ENCODE results near the gene FAM117A. TPM values are rescaled to one million over a fixed set of nuclear protein-coding genes. Genes with fewer than 3 reads are reported as not detected.
"Not testable (repeated sequence)": the region's sequence is repeated elsewhere in the genome, so short reads cannot be mapped to it uniquely, and the experiment has no call there.

FAM117A gene
- polyA plus RNA-seq, 12 donors: 14.7 to 29.6 (median 19.3) TPM; not detected in 1

DNA sequence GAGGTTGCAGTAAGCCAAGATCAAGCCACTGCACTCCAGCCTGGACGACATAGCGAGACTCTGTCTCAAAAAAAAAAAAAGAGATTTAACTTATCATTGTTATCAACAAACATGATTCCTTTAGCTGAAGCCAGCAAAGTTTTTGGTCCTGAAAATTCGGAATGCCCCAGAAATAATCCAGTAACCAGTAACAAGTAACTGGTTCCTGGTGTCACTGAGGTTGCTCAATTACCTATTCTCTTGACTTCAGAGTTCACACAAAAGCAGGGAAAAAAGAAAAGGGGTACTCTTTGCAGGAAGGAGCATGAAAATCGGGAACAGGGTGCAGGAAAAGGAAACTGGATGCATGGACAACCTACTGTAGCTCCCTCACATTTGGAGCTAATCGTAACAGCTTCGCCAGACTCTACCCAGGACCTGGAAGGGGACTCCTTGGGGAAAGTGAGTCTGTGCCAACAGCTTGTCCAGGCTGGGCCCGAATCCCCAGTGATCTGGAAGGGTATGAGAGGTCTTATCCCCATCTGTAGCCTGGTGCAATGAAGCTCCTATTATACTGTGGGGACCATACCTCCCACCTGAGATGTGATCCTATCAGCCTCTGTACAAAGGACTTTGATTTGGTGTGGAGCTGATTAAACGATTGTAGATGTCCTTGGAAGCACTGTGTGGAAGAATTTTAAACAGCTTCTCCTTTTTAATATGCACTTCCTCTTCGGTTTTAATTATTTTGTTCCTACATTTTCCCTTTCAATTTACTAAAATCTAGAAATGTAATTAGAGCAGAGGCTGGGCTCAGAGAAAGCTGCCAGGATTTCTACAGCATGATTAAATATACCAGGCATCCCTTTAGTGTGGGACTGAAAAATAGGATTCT lies 82.6 kb downstream of the FAM117A start:
- DNase-seq: no peak

DNA sequence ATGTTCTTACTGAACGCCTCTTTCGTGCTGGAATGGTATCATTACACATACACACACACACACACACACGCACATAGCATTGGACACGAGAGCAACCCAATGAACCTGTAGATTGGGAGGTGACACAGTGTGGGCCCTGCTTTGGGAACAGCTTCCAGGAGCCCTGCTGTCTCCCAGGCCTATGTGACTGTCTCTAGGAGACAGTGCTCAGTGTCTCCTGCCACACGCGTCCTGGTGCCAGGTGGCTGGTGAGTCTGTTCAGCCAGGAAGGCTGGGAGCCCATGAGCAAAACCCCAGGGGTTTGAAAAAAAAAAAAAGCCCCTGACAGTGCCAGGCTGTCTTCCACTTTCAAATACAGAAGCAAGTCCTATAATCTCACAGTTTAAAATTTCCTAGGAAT lies 83.6 kb downstream of the FAM117A start:
- no peak for DNase-seq

DNA sequence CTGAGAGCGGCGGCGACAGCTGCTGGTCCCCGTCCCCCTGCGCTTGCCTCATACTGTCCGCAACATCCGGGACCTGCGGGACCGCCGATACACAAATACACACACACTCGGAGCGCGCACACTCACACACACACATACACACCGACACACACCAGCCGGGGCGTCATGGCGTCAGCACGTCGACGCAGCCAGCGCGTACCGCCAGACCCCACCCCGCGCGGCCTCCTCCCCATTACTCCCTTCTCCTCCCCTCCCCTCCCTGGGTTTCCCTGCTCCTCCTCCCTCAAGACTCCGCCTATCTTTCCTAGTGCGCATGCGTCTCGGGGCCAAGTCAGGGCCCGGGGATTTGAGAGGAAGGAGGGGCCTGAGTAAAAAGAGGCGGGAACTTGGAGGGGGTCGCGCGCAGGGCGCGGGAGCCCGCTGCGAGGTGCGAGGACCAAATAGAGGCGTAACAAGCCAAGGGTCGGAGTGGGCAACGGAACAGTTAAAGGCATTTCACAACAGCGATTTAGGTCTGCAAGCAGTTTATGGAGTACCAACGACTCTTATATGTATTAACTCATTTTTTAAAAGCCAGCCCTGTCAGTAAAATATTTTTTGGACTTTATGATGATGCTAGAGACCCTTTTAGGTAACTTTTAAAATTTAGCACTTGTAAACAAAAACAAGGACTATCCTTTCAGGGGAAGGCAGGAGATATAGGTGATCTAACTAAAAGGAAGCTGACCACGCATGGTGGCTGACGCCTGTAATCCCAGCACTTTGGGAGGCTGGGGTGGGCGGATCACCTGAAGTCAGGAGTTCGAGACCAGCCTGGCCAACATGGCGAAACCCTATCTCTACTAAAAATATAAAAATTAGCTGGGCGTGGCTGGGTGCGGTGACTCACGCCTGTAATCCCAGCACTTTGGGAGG lies 85.7 kb downstream of the FAM117A start, which contains the start of gene SPOP:
Gene SPOP, minus strand, starts transcription at position 165 of the 915 bp plus-strand sequence. CDS start 55,287 bp downstream, outside the sequence.
- peak; percentile 99 for DNase-seq

DNA sequence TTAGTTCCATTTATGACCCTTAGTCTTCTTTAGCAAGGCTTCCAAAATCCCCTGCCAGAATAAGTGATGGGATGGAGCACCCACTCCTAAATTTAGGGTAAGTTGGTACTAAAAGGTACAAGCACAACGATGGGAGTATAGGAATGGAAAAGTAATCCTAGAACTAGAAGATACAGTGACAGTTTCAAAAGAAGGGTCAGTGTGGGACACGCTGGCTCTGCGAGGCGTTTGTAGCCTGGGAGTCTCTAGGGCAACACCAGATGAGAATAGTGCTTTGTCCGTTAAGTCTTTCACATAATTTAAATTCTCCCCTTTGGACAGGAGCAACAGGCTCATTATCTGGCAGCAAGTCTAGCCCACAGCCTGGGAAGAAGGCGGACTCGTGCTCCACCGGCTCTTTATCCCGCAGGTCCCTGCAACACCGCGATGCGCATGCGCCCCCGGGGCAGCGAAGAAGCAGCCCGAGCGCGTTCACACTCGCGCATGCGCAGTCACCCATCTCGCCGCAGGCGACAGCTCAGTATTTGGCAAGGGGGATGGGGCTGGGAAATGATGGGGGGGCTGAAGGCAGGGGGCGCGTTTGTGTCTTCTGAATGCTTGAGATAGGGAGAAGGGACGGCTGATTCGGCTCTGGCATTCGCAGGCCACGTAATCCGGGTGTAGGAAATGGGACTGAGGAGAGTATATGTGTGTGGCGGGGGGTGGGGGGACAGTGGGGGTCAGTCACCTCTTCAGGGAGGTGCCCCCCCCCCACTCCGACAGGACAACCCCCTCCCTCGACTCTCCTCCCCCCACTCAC lies 86.6 kb downstream of the FAM117A start:
- peak; percentile 98 for DNase-seq

DNA sequence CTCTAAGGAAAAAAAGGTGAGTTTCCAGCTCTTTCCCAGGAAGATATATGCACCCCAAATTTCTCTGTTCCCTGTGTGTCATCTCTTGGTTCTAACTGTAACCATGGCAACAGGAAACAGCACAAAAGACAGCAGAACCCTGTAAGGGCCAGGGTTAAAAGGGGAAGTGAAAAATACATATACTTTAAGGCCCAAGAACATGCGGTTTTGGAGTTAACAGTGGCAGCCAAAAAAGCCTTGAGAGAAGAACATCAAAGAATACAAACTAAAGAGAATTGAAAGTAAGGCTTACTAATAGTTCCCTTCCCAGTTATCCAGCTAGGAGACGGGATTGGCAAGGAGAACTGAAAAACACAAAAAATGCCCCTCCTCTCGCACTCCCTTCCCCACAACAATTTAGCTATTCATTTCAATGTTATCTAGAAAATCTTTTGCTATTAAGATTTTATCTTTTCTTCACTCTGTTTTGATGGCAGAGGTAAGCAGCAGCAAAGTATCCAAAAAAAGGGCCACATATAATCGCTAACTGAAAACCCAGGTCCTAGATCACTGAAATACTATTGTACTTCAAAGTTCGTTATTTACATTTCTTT lies 87.6 kb downstream of the FAM117A start:
- no peak for DNase-seq

DNA sequence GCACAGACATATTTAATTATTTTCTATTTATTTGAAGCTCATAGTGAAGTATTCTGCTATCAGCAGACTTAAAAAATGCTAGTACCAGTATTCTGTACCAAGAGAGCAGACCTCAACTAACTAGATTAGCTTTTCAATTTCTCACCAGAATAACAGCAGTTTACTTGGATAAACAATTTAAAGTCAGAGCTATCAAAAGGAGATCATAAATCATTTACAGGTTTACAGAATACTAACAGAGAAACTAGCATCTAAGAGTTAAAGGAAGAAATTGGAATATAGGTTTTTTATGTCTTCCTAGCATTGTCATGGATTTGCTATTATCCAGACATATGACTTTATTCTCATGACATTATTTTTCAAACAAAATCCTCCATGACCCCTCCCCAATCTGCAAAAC lies 89.4 kb downstream of the FAM117A start:
- no peak for DNase-seq

DNA sequence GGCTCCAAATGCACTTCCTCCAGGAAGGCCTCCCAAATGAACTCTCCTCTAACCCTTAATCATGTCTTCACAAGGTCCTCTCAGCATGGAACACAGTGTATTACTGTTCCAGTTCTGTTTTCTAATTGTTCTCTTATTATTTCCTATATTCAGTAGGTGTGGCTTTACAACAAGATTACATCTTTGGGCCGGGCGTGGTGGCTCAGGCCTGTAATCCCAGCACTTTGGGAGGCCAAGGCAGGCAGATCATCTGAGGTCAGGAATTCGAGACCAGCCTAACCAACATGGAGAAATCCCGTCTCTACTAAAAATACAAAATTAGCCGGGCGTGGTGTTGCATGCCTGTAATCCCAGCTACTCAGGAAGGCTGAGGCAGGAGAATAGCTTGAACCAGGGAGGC lies 90.3 kb downstream of the FAM117A start:
- not testable (repeated sequence) for DNase-seq

DNA sequence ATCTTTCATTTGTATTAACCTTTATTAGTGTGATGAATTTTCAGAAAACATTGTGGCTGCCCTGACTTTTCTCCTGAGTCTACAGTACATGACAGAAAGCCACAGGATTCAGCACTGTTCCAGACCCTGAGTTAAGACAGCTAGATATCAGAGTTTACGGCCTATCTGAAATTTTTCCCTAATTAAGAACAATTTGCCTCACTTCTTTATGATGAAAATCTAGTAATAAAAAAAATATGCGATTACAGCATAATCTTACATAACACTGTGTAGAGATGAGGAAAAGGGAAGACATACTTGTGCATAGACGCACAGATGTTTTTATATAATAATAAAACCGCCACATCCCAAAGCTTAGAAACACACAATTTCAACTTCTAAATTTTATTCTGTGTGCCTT lies 93.3 kb downstream of the FAM117A start:
- DNase-seq: no peak

DNA sequence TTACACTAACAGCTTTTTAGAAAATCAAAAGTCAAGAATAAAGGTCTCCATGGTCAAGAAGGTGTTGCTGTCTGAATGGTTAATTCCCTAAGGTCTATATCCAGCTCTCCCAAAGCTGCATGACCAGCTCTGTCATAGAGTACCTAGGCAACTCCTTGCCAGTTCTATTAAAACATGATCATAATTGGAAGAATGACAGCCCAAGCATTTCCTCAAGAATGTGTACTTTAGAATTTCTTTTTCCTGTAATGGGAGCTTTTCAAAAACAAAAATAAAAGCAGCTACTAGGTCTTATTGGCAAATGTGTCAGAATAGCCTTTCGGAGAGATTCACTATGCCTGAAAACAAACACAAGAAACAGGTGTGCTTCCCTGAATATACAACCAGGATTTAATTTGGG lies 93.9 kb downstream of the FAM117A start:
- DNase-seq: no peak

DNA sequence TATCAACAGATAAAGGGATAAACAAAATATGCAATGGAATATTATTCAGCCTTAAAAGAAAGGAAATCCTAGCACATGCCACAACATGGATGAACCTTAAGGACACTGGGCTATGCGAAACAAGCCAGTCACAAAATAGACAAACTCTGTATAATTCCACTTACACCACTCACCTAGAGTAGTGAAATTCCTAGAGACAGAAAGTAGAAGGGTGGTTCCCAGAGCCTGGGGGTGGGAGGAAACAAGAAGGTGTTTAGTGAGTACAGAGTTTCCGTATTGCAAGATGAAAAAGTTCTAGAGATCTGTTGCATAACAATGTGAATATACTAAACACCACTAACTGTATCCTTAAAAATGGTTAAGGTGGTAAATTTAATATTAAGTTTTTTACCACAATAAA lies 96.1 kb downstream of the FAM117A start:
- no peak for DNase-seq

DNA sequence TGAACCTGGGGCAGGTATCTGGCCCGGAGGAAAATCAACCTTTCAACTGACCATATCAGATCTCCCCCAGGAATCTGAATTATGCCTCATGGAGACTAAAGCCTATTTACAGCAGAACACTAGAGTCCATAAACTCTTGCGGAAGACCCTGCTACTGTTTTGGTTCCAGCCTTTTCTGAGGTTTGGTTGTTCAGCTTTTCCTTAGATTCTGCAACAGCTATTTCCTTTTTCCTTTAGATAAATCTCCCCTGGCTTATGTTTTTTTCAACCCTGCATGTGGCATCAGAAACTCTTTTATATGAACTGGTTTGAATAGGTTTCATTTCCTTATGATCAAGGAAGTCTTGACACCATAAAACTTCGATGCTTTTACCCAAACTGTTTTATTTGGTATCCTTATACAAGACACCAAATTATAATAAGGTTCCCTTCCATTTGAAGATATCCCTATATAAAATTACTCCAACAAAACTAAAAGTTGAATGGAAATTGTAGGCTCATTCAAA lies 99.2 kb downstream of the FAM117A start:
- no peak for DNase-seq

Other genes starting within 250 kb of the FAM117A start
- gene NXPH3, start 188.3 kb downstream of the FAM117A start, polyA plus RNA-seq (ENCODE audit: insufficient read length in 12 of 12): 1 to 10 TPM in 10 of 12 donors, not detected in 2; 1.1 to 1.9 (median 1.3) TPM
- gene SPOP, start 86.0 kb downstream of the FAM117A start, polyA plus RNA-seq (ENCODE audit: insufficient read length in 12 of 12): 100 to 1,000 TPM in 1 of 12 donors, 10 to 100 TPM in 11; 45.6 to 386 (median 52.3) TPM
- gene SLC35B1, start 56.2 kb downstream of the FAM117A start, polyA plus RNA-seq (ENCODE audit: insufficient read length in 12 of 12): 10 to 100 TPM in 11 of 12 donors, not detected in 1; 45.5 to 65.5 (median 59.7) TPM
- gene KAT7, start 24.6 kb upstream of the FAM117A start, polyA plus RNA-seq (ENCODE audit: insufficient read length in 12 of 12): 10 to 100 TPM in 11 of 12 donors, not detected in 1; 16.6 to 45.7 (median 31.2) TPM
- gene TAC4, start 83.9 kb upstream of the FAM117A start, polyA plus RNA-seq (ENCODE audit: insufficient read length in 12 of 12): 1 to 10 TPM in 9 of 12 donors, under 1 TPM in 1, not detected in 2; 0.88 to 4.1 (median 1.7) TPM
- gene DLX4, start 205.1 kb upstream of the FAM117A start, polyA plus RNA-seq (ENCODE audit: insufficient read length in 12 of 12): 1 to 10 TPM in 1 of 12 donors, under 1 TPM in 9, not detected in 2; 0.12 to 1.2 (median 0.38) TPM
- gene DLX3, start 231.1 kb upstream of the FAM117A start, polyA plus RNA-seq (ENCODE audit: insufficient read length in 12 of 12): 1 to 10 TPM in 2 of 12 donors, under 1 TPM in 3, not detected in 7; 0.09 to 6.3 (median 0.42) TPM

Measured in muscle of arm (tissue), 12 donors.